HepG2 (cell line): Measurements from ENCODE around the gene CELSR3. TPM values are rescaled to one million over a fixed set of nuclear protein-coding genes. Genes with fewer than 3 reads are reported as not detected.

Source experiments
- ATRX ChIP-seq: sonication (generic); formaldehyde crosslinking; IDR thresholded peaks from 2 replicates; pipeline ENCODE4 v1.4.0; 2020; ENCODE audit warnings: missing genetic modification reagents, borderline replicate concordance
- BORCS8-MEF2B ChIP-seq: sonication (generic); formaldehyde crosslinking; IDR thresholded peaks from 2 replicates; pipeline ENCODE4 v1.8.0; 2022; ENCODE audit warnings: mild to moderate bottlenecking, missing genetic modification reagents
- CEBPB ChIP-seq: IDR thresholded peaks from 2 replicates; pipeline ENCODE4 v1.6.1; 2011; ENCODE audit warnings: low read depth, low read length, improper control_type of control experiment, borderline replicate concordance
- FOXM1 ChIP-seq: sonication (generic); formaldehyde crosslinking; IDR thresholded peaks from 2 replicates; pipeline ENCODE4 v1.5.0; 2020; ENCODE audit warnings: missing genetic modification reagents
- HES4 ChIP-seq: sonication (generic); formaldehyde crosslinking; IDR thresholded peaks from 2 replicates; pipeline ENCODE4 v1.9.0; 2021; ENCODE audit warnings: mild to moderate bottlenecking, missing genetic modification reagents, borderline replicate concordance
- HOXA7 ChIP-seq: sonication (generic); formaldehyde crosslinking; IDR thresholded peaks from 2 replicates; pipeline ENCODE4 v1.8.1; 2022; ENCODE audit warnings: mild to moderate bottlenecking, missing genetic modification reagents, moderate library complexity
- IRF2 ChIP-seq: IDR thresholded peaks from 2 replicates; pipeline ENCODE4 v1.6.1; 2018; ENCODE audit warnings: missing genetic modification reagents, missing compliant biosample characterization
- IRX3 ChIP-seq: sonication (generic); formaldehyde crosslinking; IDR thresholded peaks from 2 replicates; pipeline ENCODE4 v1.8.1; 2023; ENCODE audit warnings: mild to moderate bottlenecking, low read depth, missing genetic modification reagents, borderline replicate concordance
- KDM5A ChIP-seq: fragments of 200-600 bp; sonication (generic); IDR thresholded peaks from 2 replicates; pipeline ENCODE4 v1.7.0; 2018; ENCODE audit warnings: antibody characterized with exemption, mild to moderate bottlenecking, low read length, borderline replicate concordance
- MTF2 ChIP-seq: sonication (generic); formaldehyde crosslinking; IDR thresholded peaks from 2 replicates; pipeline ENCODE4 v1.5.0; 2020; ENCODE audit warnings: missing genetic modification reagents, borderline replicate concordance
- NONO ChIP-seq, 2 experiments: fragments of 450-650 bp in 1 of 2; sonication (generic) in 1 of 2; formaldehyde crosslinking in 1 of 2; IDR thresholded peaks in 1 of 2; conservative IDR thresholded peaks in 1 of 2; 2 replicates each; pipeline versions ENCODE4 v1.6.1 to v1.8.0; 2017 to 2022; ENCODE audit warnings: mild to moderate bottlenecking in 1 of 2, missing genetic modification reagents in 1 of 2, moderate library complexity in 1 of 2
- TRAFD1 ChIP-seq: sonication (generic); formaldehyde crosslinking; IDR thresholded peaks from 2 replicates; pipeline ENCODE4 v1.5.1; 2020; ENCODE audit warnings: missing genetic modification reagents, mild to moderate bottlenecking, borderline replicate concordance
- YEATS2 ChIP-seq: sonication (generic); formaldehyde crosslinking; IDR thresholded peaks from 2 replicates; pipeline ENCODE4 v1.4.0; 2020; ENCODE audit warnings: missing genetic modification reagents, borderline replicate concordance
- ZBTB3 ChIP-seq: sonication (generic); formaldehyde crosslinking; IDR thresholded peaks from 2 replicates; pipeline ENCODE4 v1.4.0; 2020; ENCODE audit warnings: low read depth, mild to moderate bottlenecking, moderate library complexity, missing genetic modification reagents, borderline replicate concordance
- ZBTB38 ChIP-seq: sonication (generic); formaldehyde crosslinking; IDR thresholded peaks from 2 replicates; pipeline ENCODE4 v1.5.1; 2020; ENCODE audit warnings: mild to moderate bottlenecking, missing genetic modification reagents
- ZNF10 ChIP-seq: sonication (generic); formaldehyde crosslinking; IDR thresholded peaks from 2 replicates; pipeline ENCODE4 v1.4.0; 2020; ENCODE audit warnings: mild to moderate bottlenecking, low read depth, missing genetic modification reagents, borderline replicate concordance
- ZNF414 ChIP-seq: sonication (generic); formaldehyde crosslinking; IDR thresholded peaks from 2 replicates; pipeline ENCODE4 v1.5.0; 2020; ENCODE audit warnings: missing genetic modification reagents
- ZNF44 ChIP-seq: sonication (generic); formaldehyde crosslinking; IDR thresholded peaks from 2 replicates; pipeline ENCODE4 v1.5.1; 2020; ENCODE audit warnings: mild to moderate bottlenecking, missing genetic modification reagents
- ZNF468 ChIP-seq: sonication (generic); formaldehyde crosslinking; IDR thresholded peaks from 2 replicates; pipeline ENCODE4 v1.8.0; 2022; ENCODE audit warnings: mild to moderate bottlenecking, moderate library complexity, missing genetic modification reagents
- ZNF513 ChIP-seq: sonication (generic); formaldehyde crosslinking; conservative IDR thresholded peaks from 2 replicates; pipeline ENCODE4 v1.5.0; 2020; ENCODE audit warnings: missing genetic modification reagents
- ZNF879 ChIP-seq: sonication (generic); formaldehyde crosslinking; IDR thresholded peaks from 2 replicates; pipeline ENCODE4 v1.8.1; 2023; ENCODE audit warnings: missing genetic modification reagents
- ZSCAN12 ChIP-seq: sonication (generic); formaldehyde crosslinking; IDR thresholded peaks from 2 replicates; pipeline ENCODE4 v1.9.0; 2021; ENCODE audit warnings: mild to moderate bottlenecking, missing genetic modification reagents
- ZXDC ChIP-seq: sonication (generic); formaldehyde crosslinking; IDR thresholded peaks from 2 replicates; pipeline ENCODE4 v1.5.0; 2020; ENCODE audit warnings: mild to moderate bottlenecking, missing genetic modification reagents
- polyA plus RNA-seq, 8 experiments: library from polyadenylated mRNA; depleted of rRNA in 3 of 8; stranded (reverse) in 7 of 8; unstranded in 1 of 8; fragments of >200 nt; fragmentation: Illumina TruSeq in 4 of 8; extraction: Trizol in 4 of 8; gene quantifications; 2 replicates each; pipeline versions ENCODE4 v1.2.1 to v1.2.3, GENCODE V29; 2011 to 2016; ENCODE audit warnings: low read depth in 4 of 8, missing spikeins in 1 of 8, mixed read lengths in 1 of 8; ENCODE audit not compliant: insufficient read depth in 1 of 8
- total RNA-seq, 5 experiments: library from RNA; depleted of rRNA; stranded (reverse); fragments of >200 nt; fragmentation: Illumina TruSeq; extraction: Trizol; gene quantifications; 2 replicates each; pipeline ENCODE4 v1.2.3, GENCODE V29; 2016; ENCODE audit warnings: low read depth in 1 of 5

The CELSR3 gene
- total and polyA plus RNA-seq, 2 of the 13 experiments (the other 11 are each of a cell fraction or from before 2014, with no cell fraction given) = 5.4 to 6.7 TPM

- TF ChIP-seq TRAFD1 (CRISPR knock-in tag) (no peak), ATRX (CRISPR knock-in tag) (no peak), ZBTB3 (CRISPR knock-in tag) (no peak), NONO (IDR thresholded peaks at IDR 0.05) (no peak), NONO (CRISPR knock-in tag; conservative IDR thresholded peaks at IDR 0.05) (peak; percentile 33; the same call in 1 of the 2 replicates), ZNF468 (CRISPR knock-in tag) (no peak), IRF2 (CRISPR knock-in tag) (no peak), ZNF44 (no peak), MTF2 (CRISPR knock-in tag) (no peak), ZBTB38 (CRISPR knock-in tag) (no peak; the same call in 1 of the 2 replicates), ZNF414 (CRISPR knock-in tag) (no peak), YEATS2 (no peak), HOXA7 (CRISPR knock-in tag) (no peak), ZNF513 (CRISPR knock-in tag) (no peak), ZSCAN12 (CRISPR knock-in tag) (no peak), ZNF879 (CRISPR knock-in tag) (no peak), IRX3 (CRISPR knock-in tag) (no peak), BORCS8-MEF2B (no peak), HES4 (no peak), KDM5A (no peak), ZNF10 (CRISPR knock-in tag) (no peak), CEBPB (no peak), FOXM1 (CRISPR knock-in tag) (no peak), ZXDC (no peak)
Measured at GRCh38 chr3:48656061-48656840, 6.4 kb downstream of the CELSR3 start (continued).
